HepG2 (cell line): ENCODE data around the gene GNAZ. TPM values are rescaled to one million over a fixed set of nuclear protein-coding genes. Genes with fewer than 3 reads are reported as not detected.

ENCODE experiments used
- ATAC-seq: fragments of 200-7000 bp; cut with Tn5 transposase; 3 replicates; pipeline ENCODE4 v1.9.1; 2020; ENCODE audit warnings: mild to moderate bottlenecking, moderate library complexity
- BruUV-seq: library from RNA; stranded (reverse); fragments of 400-500 nt; replicated peaks from 2 replicates; lab custom pipeline; 2021; lab: Mats Ljungman, UMichigan
- CTCF ChIA-PET: fragments of 300-600 bp; formaldehyde crosslinking; extraction: SDS; loops from one replicate; lab custom pipeline; 2021; ENCODE audit warnings: low total read pairs, inconsistent platforms, low intra/inter-chr PET ratio; lab: Yijun Ruan, JAX
- POLR2A ChIA-PET: fragments of 350-600 bp; sonication (Branson Sonifier 250); formaldehyde crosslinking; loops from one replicate; lab custom pipeline; 2020; ENCODE audit warnings: antibody characterized with exemption, inconsistent platforms; lab: Yijun Ruan, JAX
- DNase-seq: peaks from one replicate; pipeline ENCODE4 v3.0.0-alpha.2; 2015; ENCODE audit warnings: low spot score
- FAIRE-seq: peaks from 3 replicates; lab custom pipeline; 2011; peaks lifted over from hg19 to GRCh38; lab: Jason Lieb, UNC
- H2AFZ ChIP-seq: one replicate; pipeline ENCODE4 v1.6.1; 2011; ENCODE audit warnings: low read length, inconsistent platforms
- H3K27ac ChIP-seq: fragments of 300-600 bp; 3 replicates; pipeline ENCODE4 v1.8.0; 2011; ENCODE audit warnings: mixed run types, mild to moderate bottlenecking, mixed read lengths, low read length, inconsistent platforms; ENCODE audit not compliant: insufficient read depth; ENCODE audit errors: extremely low read length
- H3K27me3 ChIP-seq, 2 experiments: fragments of 200-600 bp in 1 of 2; 2 replicates in 1 of 2; 3 replicates in 1 of 2; pipeline versions ENCODE4 v1.6.0 to v1.8.0; 2011; ENCODE audit warnings: low read length in 2 of 2, mild to moderate bottlenecking in 2 of 2, moderate library complexity in 2 of 2, inconsistent platforms in 1 of 2; ENCODE audit not compliant: insufficient read depth in 2 of 2, control insufficient read depth in 1 of 2
- H3K36me3 ChIP-seq, 2 experiments: fragments of 200-600 bp in 1 of 2; replicated peaks in 1 of 2; 2 replicates in 1 of 2; 3 replicates in 1 of 2; pipeline versions ENCODE4 v1.5.1 to v1.8.0; 2011; ENCODE audit warnings: low read length in 2 of 2, inconsistent platforms in 1 of 2; ENCODE audit not compliant: insufficient read depth in 2 of 2, control insufficient read depth in 1 of 2
- H3K4me1 ChIP-seq: 2 replicates; pipeline ENCODE4 v1.5.1; 2012; ENCODE audit warnings: low read length, inconsistent platforms; ENCODE audit not compliant: insufficient read depth
- H3K4me2 ChIP-seq: 2 replicates; pipeline ENCODE4 v1.6.0; 2011; ENCODE audit warnings: low read depth, low read length, inconsistent platforms
- H3K4me3 ChIP-seq, 3 experiments: fragments of 200-600 bp in 1 of 3; sonication (generic), shearing (Covaris generic) in 1 of 3; replicated peaks in 1 of 3; 2 replicates each; pipeline ENCODE4 v1.5.1; 2011 to 2016; ENCODE audit warnings: low read length in 3 of 3, inconsistent platforms in 2 of 3, low read depth in 2 of 3, mild to moderate bottlenecking in 2 of 3, control low read depth in 1 of 3, mixed read lengths in 1 of 3; ENCODE audit not compliant: insufficient read depth in 1 of 3
- H3K79me2 ChIP-seq: one replicate; pipeline ENCODE4 v1.6.1; 2011; ENCODE audit warnings: low read length, inconsistent platforms; ENCODE audit not compliant: insufficient read depth
- H3K9ac ChIP-seq: 2 replicates; pipeline ENCODE4 v1.6.0; 2011; ENCODE audit warnings: mild to moderate bottlenecking, low read depth, low read length, inconsistent platforms; ENCODE audit not compliant: insufficient read depth
- H3K9me3 ChIP-seq: 2 replicates; pipeline ENCODE4 v1.5.1; 2012; ENCODE audit warnings: mild to moderate bottlenecking, low read length
- H4K20me1 ChIP-seq: 2 replicates; pipeline ENCODE4 v1.6.0; 2011; ENCODE audit warnings: inconsistent platforms, mild to moderate bottlenecking, low read length, moderate library complexity; ENCODE audit not compliant: insufficient read depth
- AGO2 ChIP-seq: fragments of 200-400 bp; formaldehyde crosslinking; optimal IDR thresholded peaks from 2 replicates; pipeline ENCODE3; 2017; ENCODE audit warnings: mild to moderate bottlenecking, low read depth, low read length, moderate library complexity
- CBX5 ChIP-seq: sonication (generic); formaldehyde crosslinking; IDR thresholded peaks from 2 replicates; pipeline ENCODE4 v1.4.0; 2020; ENCODE audit warnings: missing genetic modification reagents, borderline replicate concordance
- CENPT ChIP-seq: sonication (generic); formaldehyde crosslinking; IDR thresholded peaks from 2 replicates; pipeline ENCODE4 v1.8.0; 2022; ENCODE audit warnings: low read depth, mild to moderate bottlenecking, moderate library complexity, missing genetic modification reagents
- FOXC1 ChIP-seq: sonication (generic); formaldehyde crosslinking; IDR thresholded peaks from 2 replicates; pipeline ENCODE4 v1.8.0; 2022; ENCODE audit warnings: mild to moderate bottlenecking, missing genetic modification reagents, borderline replicate concordance
- GRHL1 ChIP-seq: sonication (generic); formaldehyde crosslinking; conservative IDR thresholded peaks from 2 replicates; pipeline ENCODE4 v1.8.0; 2022; ENCODE audit warnings: missing genetic modification reagents
- HIC2 ChIP-seq: sonication (generic); formaldehyde crosslinking; IDR thresholded peaks from 2 replicates; pipeline ENCODE4 v1.9.0; 2022; ENCODE audit warnings: low read depth, missing genetic modification reagents
- HNRNPL ChIP-seq: fragments of 200-400 bp; formaldehyde crosslinking; IDR thresholded peaks from 2 replicates; pipeline ENCODE4 v1.6.1; 2017; ENCODE audit warnings: mild to moderate bottlenecking, low read depth, low read length
- MYC ChIP-seq: sonication (generic); formaldehyde crosslinking; IDR thresholded peaks from 2 replicates; pipeline ENCODE4 v1.9.0; 2021; ENCODE audit warnings: missing genetic modification reagents, borderline replicate concordance
- RARG ChIP-seq: sonication (generic); formaldehyde crosslinking; IDR thresholded peaks from 2 replicates; pipeline ENCODE4 v1.4.0; 2020; ENCODE audit warnings: low read depth, mild to moderate bottlenecking, missing genetic modification reagents
- ZNF337 ChIP-seq: sonication (generic); formaldehyde crosslinking; IDR thresholded peaks from 2 replicates; pipeline ENCODE4 v1.5.1; 2020; ENCODE audit warnings: missing genetic modification reagents, low read depth, mild to moderate bottlenecking, borderline replicate concordance
- ZNF878 ChIP-seq: sonication (generic); formaldehyde crosslinking; IDR thresholded peaks from 2 replicates; pipeline ENCODE4 v1.8.1; 2023; ENCODE audit warnings: mild to moderate bottlenecking, missing genetic modification reagents, moderate library complexity
- WGBS: methylation state at CpG from one replicate; pipeline ENCODE4 v1.1.6; 2017; ENCODE audit warnings: low lambda C conversion rate; 5-methylcytosine and 5-hydroxymethylcytosine counted together
- in situ Hi-C: cut with HindIII; loops from 2 replicates; pipeline ENCODE4 v1.10.0; 2017; ENCODE audit warnings: low pct_unique_long_range_greater_than_20kb; ENCODE audit not compliant: extremely low pct_ligation_motif_present
- intact Hi-C: fragments of 100-400 bp; cut with micrococcal nuclease; formaldehyde crosslinking; loops from one replicate; pipeline ENCODE4 v1.10.0; 2022; ENCODE audit not compliant: unreplicated experiment
- polyA plus RNA-seq, 8 experiments: library from polyadenylated mRNA; depleted of rRNA in 3 of 8; stranded (reverse) in 7 of 8; unstranded in 1 of 8; fragments of >200 nt; fragmentation: Illumina TruSeq in 4 of 8; extraction: Trizol in 4 of 8; gene quantifications; 2 replicates each; pipeline versions ENCODE4 v1.2.1 to v1.2.3, GENCODE V29; 2011 to 2016; ENCODE audit warnings: low read depth in 4 of 8, missing spikeins in 1 of 8, mixed read lengths in 1 of 8; ENCODE audit not compliant: insufficient read depth in 1 of 8
- total RNA-seq, 5 experiments: library from RNA; depleted of rRNA; stranded (reverse); fragments of >200 nt; fragmentation: Illumina TruSeq; extraction: Trizol; gene quantifications; 2 replicates each; pipeline ENCODE4 v1.2.3, GENCODE V29; 2016; ENCODE audit warnings: low read depth in 1 of 5
- TF ChIP-seq, protein P1 (sequence below), 2 experiments: IDR thresholded peaks; 2 replicates each; pipeline ENCODE4 v1.6.1; 2011 to 2012; ENCODE audit warnings: low read length in 2 of 2, borderline replicate concordance in 1 of 2, low read depth in 1 of 2, mild to moderate bottlenecking in 1 of 2, moderate library complexity in 1 of 2
- TF ChIP-seq, protein P2 (sequence below): sonication (generic); formaldehyde crosslinking; IDR thresholded peaks from 2 replicates; pipeline ENCODE4 v1.4.0; 2020; ENCODE audit warnings: missing genetic modification reagents

Gene GNAZ
- total and polyA plus RNA-seq, 2 of the 13 experiments (the other 11 are each of a cell fraction or from before 2014, with no cell fraction given), result 11.4 to 22.3 TPM

GRCh38 chr22:23077627-23078461 lies 7.5 kb downstream of the GNAZ start:
- Histone ChIP-seq H3K79me2 (peaks cover 72% of the 10 kb centered on the region), H3K4me2 (no peak overlapping the region), H2AFZ (no peak overlapping the region), H3K9ac (peak overlapping the region; percentile 41; the same call in 1 of the 2 replicates), H3K4me3 (no peak overlapping the region), H3K27ac (peak overlapping the region; percentile 97), H3K4me1 (peaks cover 93% of the 10 kb centered on the region), H4K20me1 (no peaks in the 10 kb centered on the region), H3K36me3 (no peaks in the 10 kb centered on the region; a peak in 1 of 5 replicates), H3K9me3 (no peaks in the 10 kb centered on the region), H3K27me3 (no peaks in the 10 kb centered on the region)
- DNase-seq (peak; percentile 24), ATAC-seq (no peak), FAIRE-seq (no peak)
- WGBS, result 95% methylated on average over 10 of the region's 11 CpGs
- intact Hi-C loops (loop anchor here (10.0 kb wide), 1 partner anchor 47 kb away; no protein-coding TSS in a partner anchor), in situ Hi-C loops (no loop called here)
- POLR2A ChIA-PET, result no interaction called here
- BruUV-seq, result no TSS peak
- CTCF ChIA-PET, result no interaction called here
- TF ChIP-seq, protein P1, sequence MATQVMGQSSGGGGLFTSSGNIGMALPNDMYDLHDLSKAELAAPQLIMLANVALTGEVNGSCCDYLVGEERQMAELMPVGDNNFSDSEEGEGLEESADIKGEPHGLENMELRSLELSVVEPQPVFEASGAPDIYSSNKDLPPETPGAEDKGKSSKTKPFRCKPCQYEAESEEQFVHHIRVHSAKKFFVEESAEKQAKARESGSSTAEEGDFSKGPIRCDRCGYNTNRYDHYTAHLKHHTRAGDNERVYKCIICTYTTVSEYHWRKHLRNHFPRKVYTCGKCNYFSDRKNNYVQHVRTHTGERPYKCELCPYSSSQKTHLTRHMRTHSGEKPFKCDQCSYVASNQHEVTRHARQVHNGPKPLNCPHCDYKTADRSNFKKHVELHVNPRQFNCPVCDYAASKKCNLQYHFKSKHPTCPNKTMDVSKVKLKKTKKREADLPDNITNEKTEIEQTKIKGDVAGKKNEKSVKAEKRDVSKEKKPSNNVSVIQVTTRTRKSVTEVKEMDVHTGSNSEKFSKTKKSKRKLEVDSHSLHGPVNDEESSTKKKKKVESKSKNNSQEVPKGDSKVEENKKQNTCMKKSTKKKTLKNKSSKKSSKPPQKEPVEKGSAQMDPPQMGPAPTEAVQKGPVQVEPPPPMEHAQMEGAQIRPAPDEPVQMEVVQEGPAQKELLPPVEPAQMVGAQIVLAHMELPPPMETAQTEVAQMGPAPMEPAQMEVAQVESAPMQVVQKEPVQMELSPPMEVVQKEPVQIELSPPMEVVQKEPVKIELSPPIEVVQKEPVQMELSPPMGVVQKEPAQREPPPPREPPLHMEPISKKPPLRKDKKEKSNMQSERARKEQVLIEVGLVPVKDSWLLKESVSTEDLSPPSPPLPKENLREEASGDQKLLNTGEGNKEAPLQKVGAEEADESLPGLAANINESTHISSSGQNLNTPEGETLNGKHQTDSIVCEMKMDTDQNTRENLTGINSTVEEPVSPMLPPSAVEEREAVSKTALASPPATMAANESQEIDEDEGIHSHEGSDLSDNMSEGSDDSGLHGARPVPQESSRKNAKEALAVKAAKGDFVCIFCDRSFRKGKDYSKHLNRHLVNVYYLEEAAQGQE (IDR thresholded peaks at IDR 0.05; ENCODE audit: borderline replicate concordance in 1 of 2, low read depth in 1 of 2, low read length in 2 of 2), result no peak
- TF ChIP-seq FOXC1 (CRISPR knock-in tag) (no peak), RARG (CRISPR knock-in tag) (no peak), ZNF337 (no peak), GRHL1 (CRISPR knock-in tag) (no peak), HIC2 (CRISPR knock-in tag) (peak; percentile 72; the same call in 1 of the 2 replicates), CENPT (CRISPR knock-in tag) (no peak), ZNF878 (no peak), AGO2 (peak; percentile 39), HNRNPL (peak; percentile 81; the same call in 1 of the 2 replicates), MYC (CRISPR knock-in tag) (peak; percentile 31; the same call in 1 of the 2 replicates), CBX5 (CRISPR knock-in tag) (no peak)
- TF ChIP-seq, protein P2, sequence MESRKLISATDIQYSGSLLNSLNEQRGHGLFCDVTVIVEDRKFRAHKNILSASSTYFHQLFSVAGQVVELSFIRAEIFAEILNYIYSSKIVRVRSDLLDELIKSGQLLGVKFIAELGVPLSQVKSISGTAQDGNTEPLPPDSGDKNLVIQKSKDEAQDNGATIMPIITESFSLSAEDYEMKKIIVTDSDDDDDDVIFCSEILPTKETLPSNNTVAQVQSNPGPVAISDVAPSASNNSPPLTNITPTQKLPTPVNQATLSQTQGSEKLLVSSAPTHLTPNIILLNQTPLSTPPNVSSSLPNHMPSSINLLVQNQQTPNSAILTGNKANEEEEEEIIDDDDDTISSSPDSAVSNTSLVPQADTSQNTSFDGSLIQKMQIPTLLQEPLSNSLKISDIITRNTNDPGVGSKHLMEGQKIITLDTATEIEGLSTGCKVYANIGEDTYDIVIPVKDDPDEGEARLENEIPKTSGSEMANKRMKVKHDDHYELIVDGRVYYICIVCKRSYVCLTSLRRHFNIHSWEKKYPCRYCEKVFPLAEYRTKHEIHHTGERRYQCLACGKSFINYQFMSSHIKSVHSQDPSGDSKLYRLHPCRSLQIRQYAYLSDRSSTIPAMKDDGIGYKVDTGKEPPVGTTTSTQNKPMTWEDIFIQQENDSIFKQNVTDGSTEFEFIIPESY (CRISPR knock-in tag), result no peak
